GM21737 (cell line): ENCODE measurements around the gene AASDH.

Experiments used
- ATAC-seq: cut with Tn5 transposase; IDR thresholded peaks from one replicate; pipeline ENCODE4 v1.9.1; 2021; ENCODE audit warnings: mild to moderate bottlenecking, moderate library complexity; ENCODE audit not compliant: unreplicated experiment

The AASDH gene

DNA sequence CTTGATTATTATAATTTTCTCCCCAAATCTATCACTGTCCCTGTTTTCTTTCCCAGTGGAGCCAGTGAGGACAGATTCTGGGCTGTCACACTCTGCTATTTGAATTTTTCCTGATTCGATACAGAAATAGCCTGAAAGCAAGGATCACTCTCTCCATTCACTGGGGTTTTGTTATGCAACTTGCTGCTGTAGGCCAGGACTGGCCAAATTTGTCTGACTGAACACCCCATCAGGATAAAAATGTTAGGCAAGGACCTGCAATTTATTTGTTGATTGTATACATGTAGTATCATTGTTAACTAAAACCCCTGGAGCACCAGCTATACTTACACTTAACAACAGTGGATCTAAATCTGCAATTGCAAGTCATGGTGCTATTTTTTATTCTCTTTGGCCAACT lies 68.7 kb downstream of the AASDH start:
- ATAC-seq, result no peak

DNA sequence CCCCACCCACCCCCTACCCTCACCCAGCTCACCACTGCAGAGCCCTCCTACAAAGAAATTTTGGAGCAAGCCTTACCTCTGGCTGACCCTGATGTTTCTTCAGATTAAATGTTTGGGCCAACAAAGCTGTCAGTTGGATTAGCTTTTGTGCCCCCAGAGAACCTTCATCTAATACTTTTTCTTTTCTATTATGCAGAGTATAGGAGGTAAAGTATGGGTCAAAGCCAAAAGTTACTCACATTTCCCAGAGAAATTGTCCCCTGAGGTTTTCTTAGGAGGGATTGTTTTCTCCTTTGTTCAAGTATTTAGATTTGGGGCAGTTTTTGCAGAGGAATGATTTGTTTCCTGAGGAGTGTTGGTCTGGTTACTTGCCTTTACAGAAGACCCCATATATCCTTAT lies 69.5 kb downstream of the AASDH start:
- no peak for ATAC-seq

DNA sequence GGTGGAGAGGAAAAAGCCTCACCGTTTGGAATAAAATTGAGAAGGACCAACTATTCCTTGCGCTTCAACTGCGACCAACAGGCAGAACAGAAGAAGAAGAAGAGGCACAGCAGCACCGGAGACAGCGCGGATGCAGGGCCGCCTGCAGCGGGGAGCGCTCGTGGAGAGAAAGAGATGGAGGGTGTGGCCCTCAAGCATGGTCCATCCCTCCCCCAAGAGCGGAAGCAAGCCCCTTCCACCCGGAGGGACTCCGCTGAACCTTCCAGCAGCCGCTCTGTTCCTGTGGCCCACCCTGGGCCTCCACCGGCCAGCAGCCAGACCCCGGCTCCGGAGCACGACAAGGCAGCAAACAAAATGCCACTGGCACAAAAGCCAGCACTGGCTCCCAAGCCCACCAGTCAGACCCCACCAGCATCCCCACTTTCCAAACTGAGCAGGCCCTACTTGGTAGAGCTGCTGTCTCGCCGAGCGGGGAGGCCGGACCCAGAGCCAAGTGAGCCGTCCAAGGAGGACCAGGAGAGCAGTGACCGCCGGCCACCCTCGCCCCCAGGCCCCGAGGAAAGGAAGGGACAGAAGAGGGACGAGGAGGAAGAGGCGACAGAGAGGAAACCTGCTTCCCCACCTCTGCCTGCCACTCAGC lies 71.2 kb downstream of the AASDH start:
- ATAC-seq, result no peak

DNA sequence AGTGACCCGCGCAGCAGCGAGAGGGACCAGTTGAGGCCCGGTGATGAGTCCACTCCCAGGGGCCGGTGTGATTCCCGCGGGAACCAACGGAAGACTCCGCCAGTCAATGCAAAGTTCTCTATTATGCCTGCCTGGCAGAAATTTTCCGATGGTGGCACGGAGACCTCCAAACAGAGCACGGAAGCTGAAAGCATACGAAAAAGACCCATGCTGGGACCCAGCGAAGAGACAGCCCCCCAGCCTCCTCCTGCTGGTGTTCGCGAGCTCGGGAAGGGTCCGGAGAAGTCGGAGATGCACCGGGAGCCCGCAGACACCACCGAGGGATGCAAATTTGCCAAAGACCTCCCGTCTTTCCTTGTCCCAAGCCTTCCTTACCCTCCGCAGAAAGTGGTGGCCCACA lies 71.7 kb downstream of the AASDH start:
- no peak for ATAC-seq

DNA sequence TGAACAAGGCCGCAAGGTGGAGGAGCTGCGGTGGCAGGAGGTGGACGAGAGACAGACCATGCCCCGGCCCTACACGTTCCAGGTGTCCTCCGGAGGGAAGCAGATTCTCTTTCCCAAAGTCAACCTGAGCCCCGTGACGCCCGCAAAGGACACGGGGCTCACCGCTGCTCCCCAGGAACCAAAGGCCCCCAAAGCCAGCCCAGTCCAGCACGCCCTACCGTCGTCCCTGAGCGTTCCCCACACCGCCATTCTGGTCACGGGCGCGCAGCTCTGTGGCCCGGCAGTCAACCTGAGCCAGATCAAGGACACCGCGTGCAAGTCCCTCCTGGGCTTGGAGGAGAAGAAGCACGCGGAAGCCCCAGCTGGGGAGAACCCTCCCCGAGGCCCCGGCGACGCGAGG lies 72.2 kb downstream of the AASDH start:
- ATAC-seq, result no peak

DNA sequence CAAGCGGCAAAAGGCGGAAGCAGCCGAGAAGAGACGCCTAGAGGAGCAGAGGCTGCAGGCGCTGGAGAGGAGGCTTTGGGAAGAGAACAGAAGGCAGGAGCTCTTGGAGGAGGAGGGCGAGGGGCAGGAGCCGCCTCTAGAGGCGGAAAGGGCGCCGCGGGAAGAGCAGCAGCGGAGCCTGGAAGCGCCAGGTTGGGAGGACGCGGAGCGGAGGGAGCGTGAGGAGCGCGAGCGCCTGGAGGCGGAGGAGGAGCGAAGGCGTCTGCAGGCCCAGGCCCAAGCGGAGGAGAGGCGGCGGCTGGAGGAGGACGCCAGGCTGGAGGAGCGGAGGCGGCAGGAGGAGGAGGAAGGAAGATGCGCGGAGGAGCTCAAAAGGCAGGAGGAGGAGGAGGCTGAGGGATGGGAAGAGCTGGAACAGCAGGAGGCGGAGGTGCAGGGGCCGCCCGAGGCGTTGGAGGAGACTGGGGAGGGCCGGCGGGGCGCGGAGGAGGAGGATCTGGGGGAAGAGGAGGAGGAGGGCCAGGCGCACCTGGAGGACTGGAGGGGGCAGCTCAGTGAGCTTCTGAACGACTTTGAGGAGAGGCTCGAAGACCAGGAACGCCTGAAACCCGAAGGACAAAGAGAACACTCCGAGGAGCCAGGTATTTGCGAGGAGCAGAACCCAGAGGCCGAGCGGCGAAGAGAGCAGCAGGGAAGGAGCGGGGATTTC lies 72.9 kb downstream of the AASDH start:
- ATAC-seq, result no peak

DNA sequence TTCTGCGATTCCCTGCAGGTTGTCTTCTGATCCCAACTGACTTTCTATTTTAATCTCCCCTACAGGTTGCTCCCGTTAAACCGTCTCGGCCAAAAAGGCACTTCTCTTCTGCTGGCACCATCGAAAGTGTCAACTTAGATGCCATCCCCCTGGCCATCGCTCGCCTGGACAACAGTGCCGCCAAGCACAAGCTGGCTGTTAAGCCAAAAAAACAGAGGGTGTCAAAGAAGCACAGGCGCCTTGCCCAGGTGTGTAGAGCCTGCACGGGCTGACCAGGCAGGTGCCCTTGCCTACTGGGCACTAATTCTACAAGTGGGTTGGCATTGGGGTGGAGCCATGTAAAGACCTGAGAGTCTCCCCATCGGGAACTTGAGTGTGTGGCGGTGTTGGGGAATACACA lies 74.2 kb downstream of the AASDH start:
- ATAC-seq, result no peak

DNA sequence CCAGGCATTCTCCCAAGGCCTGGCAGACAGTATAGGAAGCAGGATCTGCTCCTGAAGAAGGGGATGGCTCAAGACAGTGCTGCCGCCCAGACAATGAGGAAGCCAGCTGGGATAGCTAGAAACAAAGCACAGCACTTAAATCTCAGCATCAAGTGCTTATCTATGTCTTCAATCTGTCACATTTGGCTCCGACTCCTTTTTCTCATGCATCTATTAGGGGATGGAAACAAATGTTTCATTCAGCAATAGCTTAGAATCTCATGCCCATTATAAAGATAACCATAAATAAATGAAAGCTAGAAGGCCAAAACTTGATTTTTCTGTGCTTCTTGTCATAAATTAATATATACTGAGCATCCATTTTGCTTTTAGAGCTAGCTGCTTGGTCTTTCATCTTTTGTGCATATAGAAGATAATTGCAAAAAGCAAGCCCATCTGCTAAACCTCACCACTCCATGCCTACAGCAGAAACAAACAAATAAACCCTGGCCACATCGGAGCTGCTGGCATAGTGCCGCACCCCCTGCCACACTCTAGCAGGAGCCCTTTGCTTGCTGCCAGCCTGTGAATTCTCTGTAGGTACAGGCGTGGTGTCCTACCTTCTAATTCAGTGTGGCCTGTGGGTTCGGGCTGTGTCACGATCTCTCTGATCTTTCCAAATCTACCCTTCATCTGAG lies 75.9 kb downstream of the AASDH start:
- ATAC-seq, result no peak

DNA sequence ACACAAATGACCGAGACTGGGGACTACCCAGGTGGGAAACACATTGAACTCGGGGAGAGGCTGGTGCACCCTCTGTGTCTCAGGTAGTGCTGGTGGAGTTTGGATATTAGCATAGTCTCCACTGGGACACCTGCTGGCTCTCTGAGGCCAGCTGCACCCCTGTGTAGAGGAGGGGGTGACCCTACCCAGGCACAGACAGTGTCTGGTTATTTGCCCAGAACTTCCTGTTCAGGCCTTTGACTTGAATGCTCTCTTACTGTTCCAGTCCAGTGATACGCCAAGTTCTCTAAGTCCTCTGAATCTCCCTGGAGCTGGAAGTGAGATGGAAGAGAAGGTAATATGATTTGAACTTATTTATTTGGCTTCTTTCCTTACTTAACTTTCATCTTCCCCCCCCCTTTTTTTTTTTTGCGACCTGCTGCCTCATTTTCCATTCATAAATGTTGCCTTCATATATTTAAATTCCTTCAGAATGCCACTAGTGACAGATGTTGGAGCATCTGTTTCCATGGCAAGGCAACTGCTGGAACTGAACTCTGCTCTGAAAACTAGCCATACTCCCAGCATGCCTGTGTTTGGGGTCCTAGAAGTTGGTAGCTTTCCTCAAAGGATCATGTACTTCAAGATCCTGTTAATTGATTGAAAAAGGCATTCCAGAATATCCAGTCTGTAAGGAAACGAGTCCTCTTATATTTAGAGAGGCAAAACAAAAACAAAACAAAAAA lies 76.7 kb downstream of the AASDH start:
- no peak for ATAC-seq

DNA sequence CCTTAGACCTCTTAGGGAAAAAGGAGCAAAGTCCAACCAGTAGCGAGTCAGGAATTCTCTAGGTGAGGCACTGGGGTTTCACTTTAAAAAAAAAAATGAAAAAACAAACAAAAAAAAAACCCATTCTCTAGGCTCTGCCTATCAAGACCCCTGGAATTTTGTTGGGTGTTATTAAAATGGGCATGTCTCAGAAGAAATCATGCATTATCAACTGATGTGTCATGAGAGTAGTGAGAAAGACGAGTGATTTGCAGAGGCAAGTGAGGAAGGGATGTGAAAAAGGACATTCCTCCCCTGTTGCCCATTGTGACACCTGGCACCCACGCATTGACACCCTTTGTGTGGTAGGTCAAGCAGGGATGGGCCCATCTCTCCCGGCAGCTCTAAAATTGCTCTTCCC lies 78.9 kb downstream of the AASDH start:
- ATAC-seq, result no peak

DNA sequence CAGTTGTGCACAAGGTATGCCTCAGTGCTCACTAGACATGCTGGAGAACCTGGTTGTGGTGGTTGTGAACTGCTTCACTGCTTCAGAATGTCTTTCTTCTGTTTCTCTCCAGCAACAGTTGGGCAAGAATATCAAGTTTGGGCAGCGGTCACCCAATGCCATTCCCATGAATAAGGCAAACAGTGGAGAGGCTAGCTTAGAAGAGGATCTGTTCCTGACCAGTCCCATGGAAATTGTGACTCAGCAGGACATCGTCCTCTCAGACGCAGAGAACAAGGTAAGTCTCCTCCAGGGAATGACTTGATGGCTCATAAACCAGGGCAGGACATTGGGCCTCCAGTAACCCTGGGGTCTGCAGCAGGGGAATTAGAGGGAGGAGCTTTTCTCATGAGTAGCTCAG lies 79.9 kb downstream of the AASDH start:
- no peak for ATAC-seq

DNA sequence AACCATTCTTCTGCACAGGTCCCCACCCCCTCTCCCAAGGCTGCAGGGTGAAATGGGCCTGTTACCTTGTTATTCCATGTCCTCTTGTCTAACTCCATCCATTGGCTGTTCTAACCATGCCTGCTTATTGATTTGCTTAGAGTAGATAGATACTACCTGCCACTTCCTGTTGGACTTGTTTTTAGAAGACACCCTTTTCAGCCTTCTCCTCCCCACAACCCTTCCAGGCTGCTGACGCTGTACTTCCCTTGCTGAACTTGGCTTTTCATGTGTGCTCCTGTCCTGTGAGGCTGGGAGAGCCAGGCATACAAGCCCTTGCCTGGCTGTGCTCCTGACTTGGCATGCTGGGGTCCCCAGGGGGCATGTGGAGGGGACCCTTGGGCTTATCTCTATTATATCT lies 81.9 kb downstream of the AASDH start:
- no peak for ATAC-seq

DNA sequence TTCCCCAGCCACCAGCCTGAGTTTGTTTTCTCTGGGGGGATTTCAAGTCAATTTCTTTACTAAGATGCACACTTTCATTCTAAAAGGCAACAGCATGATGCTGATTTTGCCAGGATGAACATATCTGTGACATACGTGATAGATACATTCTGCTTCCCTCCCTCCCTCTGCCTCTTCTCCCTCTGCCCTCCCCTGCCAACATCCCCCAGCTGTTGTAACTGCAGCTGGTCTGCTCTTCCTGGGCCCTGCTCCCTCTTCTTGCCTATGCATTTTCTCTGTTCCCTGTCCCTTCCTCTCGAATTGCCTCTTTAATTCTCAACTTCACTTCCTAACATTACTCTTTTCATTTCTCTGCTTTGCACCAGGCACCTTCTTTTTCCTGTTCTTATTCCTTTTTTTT lies 83.4 kb downstream of the AASDH start:
- ATAC-seq, result no peak

DNA sequence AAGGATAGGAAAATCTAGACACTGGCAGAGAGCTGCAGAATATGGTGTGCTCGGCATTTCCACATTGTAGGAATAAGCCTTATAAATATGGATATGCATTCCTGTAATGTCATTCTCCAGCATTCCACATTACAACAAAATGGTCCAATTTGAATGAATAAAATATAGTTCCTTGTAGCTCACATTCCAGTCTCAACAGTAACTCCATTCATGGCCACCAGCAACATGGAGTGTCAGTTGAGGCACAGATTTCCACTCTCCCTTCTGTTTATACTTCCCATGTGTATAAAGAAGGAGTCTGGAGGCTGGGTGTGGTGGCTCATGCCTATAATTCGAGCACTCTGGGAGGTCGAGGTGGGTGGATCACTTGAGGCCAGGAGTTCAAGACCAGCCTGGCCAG lies 84.5 kb downstream of the AASDH start:
- no peak for ATAC-seq

DNA sequence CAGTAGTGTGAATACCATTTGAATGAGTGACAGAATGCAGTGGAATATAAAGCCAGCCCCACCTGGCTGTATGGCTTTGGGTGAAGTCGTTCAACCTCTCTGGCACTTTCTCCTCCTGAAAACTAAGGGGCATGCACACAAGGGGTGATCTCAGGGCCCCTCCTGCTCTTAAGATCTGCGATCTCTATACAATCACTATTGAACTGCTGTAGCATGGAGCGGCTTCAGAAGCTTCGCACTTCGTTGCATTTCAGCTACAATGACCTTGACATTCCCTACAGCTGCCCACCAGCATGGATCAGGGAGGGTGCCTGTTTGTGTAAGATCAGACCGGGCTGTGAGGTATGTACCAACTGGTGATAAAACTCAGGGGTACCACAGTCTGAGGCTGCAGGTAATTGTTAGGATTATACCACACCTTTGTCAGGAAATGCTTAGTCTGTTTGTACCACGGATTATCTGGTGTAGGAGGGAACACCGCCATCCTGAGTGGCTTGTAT lies 85.2 kb downstream of the AASDH start:
- no peak for ATAC-seq

DNA sequence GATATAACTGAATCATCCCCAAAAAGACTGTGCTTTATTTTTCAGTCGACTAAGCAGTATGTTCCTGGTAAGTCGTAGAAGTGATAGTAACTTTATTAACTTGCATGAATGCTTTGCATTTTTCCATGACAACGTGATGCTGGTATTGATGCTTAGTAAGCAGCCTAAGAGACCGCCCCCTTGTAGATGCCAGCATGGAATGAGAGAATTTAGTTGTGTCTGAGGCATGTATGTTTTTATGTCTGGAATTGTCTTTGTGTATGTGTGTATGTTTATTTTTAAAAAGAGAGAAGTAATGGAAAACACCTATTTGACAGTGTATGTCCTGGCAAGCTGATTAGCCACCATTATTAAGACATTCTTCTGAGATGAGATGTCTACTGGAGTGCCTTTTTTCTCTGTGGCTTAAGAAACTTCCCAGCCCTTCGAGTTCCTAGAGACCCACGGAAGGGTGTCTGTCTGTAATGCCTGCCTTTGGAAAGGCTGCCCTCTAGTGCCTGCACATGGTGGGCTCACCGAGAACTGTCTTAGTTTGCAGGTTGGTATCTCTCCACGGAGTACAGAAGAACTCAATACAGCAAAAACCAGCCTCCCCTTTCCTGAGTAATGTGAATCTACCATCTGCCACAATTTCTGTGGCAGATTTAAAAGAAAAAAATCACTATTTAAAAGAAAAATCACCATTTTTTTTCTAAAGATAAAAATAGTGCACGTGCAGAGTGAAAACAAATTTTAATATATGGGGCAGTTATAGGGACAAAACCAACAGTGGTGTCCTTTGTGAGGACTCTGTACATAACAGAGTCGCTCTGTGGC lies 85.9 kb downstream of the AASDH start:
- peak; percentile 92 for ATAC-seq

DNA sequence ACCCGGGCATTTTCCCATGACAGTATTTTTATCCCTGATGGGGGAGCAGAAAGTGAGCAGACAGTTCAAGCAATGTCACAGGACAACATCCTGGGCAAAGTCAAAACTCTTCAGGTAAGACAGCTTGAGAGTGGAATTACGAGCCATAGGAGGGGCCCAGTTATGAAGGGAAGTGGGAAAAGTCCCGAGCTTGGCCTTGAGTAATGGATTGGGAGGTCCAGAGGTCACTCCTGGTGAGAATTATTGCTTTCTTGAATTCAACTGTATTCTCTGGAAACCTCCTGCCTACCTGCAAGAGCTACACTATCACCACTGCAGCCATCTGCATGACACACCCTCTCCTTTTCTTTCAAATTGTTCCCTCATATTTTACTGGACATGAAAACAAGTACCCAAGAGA lies 89.1 kb downstream of the AASDH start:
- no peak for ATAC-seq

DNA sequence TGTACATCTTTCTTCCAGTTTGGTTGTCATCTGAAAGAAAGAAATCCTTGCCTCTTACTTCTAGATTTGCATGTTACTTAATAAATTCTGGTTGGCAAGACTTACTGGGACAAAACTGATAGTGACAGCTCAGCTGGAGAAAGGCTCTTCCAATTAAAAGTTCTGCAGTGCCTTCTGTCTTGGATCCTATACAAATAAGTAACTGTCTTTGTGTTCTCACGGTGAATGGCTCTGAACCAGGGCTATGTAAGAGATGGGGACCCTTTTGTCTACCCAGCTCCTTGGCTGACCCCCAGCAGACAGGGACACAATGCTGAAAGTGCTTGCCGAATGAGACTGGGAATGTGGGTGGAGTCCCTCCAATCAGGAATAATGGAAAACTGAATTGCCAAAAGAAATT lies 89.5 kb downstream of the AASDH start:
- ATAC-seq, result no peak

DNA sequence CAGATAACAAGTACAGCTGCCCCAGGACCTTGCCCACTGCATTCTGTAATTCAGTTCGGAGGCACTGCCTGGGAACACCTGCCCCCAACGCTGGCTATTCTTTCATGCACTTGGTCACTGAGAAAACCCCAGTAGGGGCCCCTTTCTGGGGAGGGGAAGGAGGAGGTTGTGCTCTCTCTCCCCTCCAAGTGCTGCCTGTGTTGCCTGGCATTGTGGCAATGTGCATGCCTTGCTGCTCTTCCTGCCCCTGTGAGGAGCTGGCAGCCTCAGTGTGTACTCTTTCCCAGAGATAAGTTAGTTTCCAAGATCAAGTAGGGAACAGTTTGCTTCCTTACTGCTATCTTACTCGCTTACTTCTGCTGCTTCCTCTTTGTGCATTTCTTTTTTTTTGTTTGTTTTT lies 90.8 kb downstream of the AASDH start:
- ATAC-seq, result no peak

DNA sequence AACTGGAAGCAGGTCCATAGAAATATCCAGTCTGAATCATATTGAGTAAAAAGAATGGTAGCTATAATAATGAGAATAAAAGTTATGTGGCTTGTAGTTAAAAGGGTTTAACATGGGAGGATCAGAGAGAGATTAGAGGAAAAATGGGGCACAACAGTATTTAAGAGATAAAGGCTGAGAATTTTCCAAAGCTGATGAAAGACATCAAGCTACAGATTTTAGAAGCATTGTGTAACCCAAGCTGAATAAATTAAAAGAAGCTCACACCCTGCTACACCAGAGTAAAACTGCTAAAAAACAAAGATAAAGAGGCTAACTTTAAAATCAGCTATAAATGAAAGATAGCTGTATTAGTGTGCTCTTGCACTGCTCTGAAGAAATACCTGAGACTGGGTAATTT lies 94.2 kb downstream of the AASDH start:
- no peak for ATAC-seq

DNA sequence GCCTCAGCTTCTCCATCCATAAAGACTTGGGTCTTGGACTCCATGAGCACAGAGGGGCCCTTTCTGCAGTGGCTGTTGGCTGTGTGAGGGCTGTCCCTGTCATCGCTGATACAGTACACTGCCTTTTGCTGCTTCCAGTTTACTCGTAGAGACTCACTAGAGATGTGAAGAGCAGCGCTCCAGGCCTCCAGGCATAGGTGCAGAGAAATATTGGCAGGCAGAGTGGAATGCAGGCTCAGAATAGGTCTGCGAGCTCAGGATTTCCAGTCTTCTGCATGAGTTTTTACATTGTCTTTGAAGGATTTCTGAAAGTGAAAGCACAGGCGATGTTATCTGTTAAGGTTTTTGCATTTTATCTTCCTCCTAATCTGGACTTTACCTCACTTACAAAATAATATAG lies 97.4 kb downstream of the AASDH start:
- ATAC-seq, result no peak
